DMS 273 (cell line): ENCODE data around the gene ZNF619.
"Not testable (repeated sequence)": the region's sequence is repeated elsewhere in the genome, so short reads cannot be mapped to it uniquely, and the experiment has no call there.

Experiments
- DNase-seq: peaks from one replicate; lab custom pipeline; 2025; ENCODE audit not compliant: unreplicated experiment; lab: John Stamatoyannopoulos, UW

ZNF619 gene

DNA sequence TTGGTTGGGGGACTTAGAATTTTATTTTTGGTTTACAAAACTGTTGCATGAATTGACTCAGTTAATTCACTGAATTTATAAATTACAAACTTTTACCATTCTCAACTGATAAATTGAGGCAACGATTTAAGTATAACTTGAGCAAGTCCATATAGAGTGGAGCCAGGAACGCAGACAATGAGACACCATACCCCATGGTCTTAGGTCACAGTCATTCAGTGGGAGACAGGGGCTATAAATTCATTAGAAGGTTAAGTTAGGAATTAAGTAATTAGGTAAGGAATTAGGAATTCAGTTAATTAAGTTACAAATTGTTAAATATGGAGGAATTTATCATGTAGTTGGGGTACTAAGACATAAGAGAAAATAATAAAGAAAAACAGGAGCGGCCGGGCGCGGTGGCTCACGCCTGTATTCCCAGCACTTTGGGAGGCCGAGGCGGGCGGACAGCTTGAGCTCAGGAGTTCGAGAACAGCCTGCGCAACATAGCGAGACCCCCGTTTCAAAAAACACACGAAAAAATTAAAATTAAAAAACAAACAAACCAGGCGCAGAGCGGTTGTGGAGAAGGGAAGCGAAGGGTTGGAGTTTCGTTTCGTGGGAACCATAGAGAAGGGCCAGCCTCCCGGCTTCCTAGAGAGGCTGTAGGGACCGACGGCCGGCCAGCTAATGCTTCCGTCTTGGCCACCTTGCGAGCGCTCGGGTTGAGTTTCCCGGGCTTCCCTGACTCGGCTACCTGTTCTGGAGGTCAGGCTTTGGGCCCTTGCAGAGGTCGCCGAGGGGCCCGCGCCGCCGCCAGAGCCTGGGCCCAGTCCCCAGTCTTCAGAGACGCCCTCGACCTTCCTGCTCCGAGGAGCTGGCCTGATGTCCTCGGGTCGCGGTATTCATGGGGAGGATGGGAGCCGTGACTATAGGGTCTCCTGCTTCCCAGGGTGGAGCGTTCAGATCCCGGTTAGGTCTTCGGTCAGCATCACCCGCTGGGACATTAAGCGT, at the start of gene ZNF619:
ZNF619 (plus strand) TSS at position 645 of the 993 bp plus-strand sequence. CDS start 858 bp downstream, outside the sequence.
- peak; percentile 71 for DNase-seq

DNA sequence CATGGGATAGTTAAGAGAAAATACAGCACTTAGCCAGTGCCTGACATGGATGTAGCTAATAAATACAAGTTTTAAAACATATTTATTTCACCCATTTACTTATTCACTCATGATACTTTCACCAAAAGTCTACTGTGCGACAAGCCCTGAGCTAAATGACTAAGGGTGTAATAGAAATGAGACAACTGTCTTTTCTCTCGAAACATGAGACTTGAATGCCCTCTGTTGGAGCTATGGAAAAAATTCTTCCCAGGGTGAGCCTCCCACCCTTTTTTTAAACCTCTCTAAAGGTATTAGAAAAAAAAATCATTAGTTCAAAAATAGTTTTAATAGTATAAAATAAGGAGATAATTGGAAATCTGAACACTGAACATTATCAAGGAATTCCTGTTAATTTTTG, 44.1 kb upstream of the ZNF619 start:
- peak; percentile 6 for DNase-seq

DNA sequence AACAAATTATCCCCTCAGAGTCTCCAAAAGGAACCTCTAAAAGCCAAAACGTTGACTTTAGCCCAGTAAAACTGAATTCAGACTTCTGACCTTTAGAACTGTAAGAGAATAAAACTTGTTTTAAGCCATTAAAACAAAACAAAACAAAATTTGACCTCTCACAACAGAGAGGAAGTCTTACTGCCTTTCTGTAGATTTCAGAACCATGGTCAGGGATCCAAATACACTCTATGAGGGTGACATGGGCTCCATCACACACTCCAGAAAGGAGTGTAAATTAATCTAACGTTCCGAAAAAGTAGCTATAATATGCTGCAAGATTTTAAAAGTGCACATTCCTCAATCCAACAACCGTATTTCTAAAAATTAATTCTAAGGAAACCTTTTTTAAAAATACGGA, 39.0 kb upstream of the ZNF619 start:
- no peak for DNase-seq

DNA sequence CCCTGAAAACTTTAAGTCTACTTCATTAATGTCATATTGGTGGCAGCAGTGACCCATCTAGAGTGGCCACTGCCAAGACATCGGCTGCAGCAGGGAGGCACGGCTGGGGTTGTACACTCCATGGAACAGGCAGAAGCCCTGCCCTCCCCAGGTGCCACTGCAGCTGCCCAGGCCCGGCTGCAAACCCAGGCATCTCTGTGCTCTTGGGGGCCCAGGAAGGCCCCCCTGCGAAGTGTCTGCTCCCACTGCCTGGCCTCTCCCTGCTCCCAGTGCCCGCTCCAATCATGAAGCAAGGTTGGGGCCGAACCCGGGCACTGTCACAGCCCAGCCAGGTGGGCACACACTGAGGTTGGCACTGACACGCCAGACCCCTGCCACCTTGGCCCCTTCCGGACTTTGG, 31.9 kb upstream of the ZNF619 start:
- no peak for DNase-seq

DNA sequence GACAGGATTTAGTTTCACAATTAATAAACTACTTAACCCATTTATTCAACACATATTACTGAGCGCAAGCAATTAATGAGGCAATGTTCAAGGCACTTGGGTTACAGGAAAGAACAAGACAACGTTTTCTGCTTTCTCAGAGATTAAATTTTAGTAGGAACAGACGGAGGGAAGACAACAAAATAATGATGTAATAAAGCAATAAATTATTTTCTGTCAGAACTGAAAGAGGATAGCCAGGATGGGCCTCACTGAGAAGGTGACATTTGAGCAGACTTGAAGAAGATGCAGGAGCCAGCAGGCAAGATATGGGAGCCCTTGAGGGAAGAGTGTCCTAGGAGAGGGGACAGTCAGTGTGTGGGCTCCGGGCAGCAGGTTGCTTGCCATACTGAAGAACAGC, 31.0 kb upstream of the ZNF619 start:
- no peak for DNase-seq

DNA sequence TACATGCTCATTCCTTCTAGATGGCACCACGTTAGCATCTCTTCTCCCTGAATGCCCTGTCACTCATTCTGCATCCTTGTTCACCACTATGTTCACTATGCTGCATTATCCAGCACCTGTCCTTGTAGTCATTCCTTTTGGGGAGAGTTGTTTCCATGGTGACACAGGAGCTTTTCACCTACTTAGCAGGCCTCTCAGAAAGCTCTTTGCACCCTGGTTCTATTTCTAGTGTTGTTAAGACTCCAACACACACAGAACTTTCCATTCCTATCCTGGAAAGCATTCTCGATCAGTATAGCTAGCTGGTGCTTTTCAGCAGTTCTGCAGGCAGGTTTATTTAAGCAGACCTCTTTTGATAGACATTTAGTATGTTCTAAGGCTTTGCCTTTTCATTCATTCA, 26.5 kb upstream of the ZNF619 start:
- DNase-seq, result no peak

DNA sequence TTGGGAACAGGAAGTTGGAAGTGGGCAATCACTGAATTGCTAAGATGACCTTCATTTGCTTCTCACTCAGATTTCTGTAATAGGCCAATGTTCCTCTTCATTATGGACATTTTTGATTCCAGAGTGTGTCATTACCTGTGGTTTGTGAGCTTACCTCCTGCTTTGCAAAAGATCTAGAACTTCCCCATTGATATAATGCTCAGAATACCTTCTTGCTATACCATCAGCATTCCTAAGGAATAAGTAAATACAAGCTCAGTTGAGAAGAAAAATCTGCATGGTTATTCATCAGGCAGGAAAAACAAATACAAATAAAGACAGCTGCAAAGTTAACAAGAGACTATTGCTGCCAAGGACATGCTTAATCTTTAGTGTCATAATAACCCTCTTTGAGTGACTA, 25.4 kb upstream of the ZNF619 start:
- no peak for DNase-seq

DNA sequence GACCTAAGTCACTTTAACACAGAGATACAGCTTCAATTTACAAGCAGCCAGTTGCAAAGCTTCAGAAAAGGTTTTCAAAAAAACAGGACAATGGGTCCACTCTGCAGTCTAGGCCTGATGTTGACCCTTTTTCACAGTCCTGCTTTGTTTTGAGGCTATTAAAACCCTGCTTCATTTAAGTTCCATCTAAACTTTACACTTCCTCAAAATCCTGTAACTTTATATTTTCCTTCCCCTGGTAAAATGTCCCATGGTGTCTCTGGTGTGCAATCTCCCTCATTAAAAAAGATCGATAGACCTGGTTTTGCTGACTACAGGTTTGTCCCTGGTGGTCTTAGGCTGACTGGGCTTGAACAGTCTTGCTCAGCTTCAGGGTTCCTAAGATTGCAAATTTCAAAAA, 24.9 kb upstream of the ZNF619 start:
- DNase-seq, result no peak

DNA sequence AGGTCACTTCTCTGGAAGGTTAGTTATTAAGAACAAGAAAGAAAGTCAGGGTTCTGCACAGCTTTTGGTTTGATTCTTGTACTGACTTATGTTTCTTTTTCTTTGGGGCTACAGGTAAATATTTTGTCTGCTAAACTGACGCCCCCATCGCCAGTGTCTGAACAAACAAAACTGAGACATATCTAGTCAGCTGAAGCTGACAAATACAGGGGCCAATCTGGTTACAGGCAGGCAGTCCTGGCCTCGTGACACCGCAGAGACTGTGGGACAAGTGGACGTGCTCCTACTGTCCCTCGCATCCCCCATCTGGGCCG, 24.4 kb upstream of the ZNF619 start:
- no peak for DNase-seq

DNA sequence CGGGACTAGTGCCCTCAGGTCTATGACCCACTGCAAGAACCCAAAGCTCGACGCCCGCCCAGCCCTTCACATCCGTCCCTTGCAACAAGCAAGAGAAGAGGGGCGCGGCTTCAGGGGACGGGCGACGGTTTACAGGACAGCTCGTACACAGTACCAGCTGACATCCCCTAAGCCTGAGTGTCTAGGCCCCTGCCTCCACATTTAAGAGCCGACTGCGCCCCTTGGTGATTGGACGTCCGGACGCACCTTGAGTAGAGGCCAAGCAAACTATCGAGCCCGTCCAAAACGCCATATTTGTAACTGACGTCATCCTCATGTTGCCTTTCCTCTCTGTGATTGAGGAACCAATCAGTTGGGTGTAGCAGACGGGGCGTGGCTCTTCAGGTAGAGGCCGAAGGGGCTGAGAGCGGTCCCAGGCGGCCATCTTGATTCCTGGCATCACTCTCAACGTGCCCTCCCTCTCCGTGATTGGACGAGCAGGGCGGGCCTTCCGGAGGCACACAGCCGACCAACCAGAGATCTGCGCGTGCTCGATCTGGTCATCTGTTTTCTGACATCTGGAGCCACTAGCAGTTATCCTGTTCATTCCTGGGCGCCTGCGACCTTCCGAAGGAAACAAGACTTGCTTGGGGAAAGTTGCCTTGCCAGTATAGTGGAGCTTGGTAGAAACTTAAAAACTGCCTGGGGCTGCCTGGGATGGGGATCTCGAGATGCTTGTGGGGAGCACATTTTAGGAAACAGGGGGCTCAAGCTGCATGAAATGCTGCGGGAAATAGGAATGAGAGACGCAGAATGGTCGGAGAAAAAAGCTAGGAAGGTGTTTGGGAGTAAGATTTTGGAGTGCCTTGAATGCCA, 23.8 kb upstream of the ZNF619 start:
- DNase-seq, result peak; percentile 98

DNA sequence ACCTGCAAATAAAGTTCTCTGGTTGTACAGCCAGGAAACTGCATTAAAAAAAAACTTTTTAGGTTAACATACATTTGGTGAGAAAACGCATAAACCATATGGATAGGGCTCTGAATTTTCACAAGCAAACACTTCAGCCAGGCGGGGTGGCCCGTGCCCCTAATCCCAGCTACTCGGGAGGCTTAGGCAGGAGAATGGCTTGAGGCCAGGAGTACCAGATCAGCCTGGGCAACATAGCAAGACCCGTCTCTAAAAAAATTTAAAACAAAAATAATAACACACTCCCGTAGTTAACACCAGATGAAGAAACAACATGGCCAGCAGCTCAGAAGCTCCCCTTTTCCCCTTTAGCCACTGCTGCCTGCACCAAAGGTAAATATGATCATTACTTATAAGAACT, 23.0 kb upstream of the ZNF619 start:
- no peak for DNase-seq

DNA sequence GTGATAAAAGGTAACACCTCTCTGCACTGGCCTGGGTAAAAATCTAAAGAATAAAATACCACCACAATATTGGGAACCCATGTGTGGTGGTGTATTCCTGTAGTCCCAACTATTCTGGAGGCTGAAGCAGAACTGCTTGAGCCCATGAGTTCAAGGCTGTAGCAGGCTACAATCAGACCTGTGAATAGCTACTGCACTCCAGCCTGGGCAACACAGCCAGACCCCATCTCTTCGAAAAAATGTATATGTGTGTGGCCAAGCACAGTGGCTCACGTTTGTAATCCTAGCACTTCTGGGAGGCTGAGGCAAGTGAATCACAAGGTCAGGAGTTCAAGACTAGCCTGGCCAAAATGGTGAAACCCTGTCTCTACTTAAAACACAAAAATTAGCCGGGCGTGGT, 21.6 kb upstream of the ZNF619 start:
- DNase-seq, result no peak

DNA sequence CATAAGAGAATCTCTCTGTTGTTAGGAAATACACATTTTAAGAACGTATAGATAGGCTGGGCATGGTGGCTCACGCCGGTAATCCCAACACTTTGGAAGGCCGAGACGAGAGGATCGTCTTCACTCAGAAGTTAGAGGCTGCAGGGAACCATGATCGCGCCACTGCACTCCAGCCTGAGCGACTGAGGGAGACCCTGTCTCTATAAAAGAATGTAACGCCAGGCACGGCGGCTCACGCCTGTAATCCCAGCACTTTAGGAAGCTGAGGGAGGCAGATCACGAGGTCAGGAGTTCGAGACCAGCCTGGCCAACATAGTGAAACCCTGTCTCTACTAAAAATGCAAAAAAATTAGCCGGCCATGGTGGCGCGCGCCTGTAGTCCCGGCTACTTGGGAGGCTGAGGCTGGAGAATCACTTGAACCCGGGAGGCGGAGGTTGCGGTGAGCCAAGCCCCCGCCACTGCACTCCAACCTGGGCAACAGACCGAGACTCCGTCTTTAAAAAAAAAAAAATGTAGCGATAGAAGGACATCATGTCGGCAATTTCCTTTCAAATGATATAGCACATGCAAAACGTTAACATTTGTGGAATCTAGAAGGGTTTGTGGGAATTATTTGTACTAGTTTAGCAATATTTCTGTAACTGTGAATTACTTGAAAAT, 20.5 kb upstream of the ZNF619 start:
- no peak for DNase-seq

DNA sequence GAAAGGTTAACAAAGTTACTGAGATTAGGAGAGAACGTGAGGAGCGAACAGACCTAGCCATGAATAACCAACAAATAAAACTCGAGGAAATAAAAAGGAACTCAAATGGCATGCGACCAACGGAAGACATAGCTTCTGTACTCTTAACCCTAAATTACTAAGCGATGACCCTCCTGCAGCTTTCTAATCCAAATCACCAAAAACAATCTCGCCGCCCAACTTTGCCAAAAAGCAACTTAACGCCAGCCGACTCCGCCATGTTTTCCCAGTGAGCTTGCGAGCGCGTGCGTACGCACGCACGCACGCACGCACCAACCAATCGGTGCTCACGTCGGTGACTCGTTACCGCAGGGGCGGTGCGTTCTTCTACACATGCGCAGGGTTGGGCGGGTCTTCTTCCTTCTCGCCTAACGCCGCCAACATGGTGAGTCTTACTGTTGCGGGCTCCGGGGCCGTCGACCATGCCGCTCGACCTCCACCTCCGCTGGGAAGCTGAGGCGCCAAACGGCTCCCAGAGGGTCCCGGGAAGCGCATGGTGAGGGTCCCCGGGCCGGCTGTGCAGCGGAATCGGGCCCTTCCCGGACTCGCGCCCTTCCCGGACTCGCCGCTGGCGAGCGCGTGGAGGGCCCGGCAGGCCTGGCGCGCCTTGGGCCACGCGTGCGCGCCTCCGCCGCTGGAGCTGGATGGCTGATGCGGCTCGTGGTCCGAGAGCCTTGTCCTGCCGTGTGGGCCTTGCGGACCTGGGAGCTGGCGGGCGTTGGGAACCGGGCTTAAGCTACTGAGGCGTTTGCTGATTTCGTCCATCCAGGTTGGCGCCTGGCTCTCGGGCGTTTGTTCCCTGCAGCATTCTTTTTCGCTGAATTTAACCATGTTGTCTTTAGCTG, 19.7 kb upstream of the ZNF619 start, which contains the start of gene RPL14:
RPL14 (plus strand) TSS at position 400 of the 884 bp plus-strand sequence; CDS start at position 533, 133 bp downstream.
- peak; percentile 97 for DNase-seq

DNA sequence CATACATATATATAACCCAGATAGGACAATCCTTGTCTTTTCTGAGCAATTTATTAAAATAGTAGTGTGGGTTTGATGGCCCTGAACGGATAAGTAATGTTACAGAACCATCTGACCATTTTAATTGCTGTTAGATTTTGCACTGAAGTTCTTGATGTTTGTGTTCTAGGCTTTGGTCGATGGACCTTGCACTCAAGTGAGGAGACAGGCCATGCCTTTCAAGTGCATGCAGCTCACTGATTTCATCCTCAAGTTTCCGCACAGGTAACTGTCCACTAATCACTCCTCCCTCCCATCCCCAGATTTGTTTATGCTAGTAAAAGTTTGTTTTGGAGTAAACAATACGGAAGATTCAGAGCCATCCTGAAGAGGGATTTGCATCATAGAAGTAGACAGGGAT, 18.4 kb upstream of the ZNF619 start:
- no peak for DNase-seq

DNA sequence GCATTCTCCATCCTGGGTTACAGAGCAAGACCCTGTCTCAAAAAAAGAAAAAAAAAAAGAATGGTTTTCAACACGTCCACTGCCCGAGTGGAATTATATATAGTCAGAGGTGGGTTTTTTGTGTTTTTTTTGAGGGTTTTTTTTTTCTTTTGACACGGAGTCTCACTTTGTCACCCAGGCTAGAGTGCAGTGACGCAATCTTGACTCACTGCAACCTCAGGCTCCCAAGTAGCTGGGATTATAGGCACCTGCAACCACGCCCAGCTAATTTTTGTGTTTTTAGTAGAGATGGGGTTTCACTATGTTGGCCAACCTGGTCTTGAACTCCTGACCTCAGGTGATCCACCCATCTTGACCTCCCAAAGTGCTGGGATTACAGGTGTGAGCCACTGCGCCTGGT, 16.4 kb upstream of the ZNF619 start:
- DNase-seq, result not testable (repeated sequence)

DNA sequence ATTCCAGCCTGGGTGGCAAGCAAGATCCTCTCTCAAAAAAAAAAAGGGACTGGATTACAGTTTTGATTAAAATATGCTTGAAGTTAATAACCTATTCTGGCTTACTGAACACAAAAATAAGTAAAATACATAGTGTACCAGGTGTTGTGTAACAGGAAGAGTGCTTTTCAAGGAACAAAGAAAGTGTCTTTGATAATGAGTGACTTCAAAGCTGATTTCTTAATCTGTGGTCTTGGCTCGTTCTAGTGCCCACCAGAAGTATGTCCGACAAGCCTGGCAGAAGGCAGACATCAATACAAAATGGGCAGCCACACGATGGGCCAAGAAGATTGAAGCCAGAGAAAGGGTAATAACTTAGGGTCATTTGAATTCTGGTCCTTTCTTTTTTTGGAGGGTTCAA, 15.8 kb upstream of the ZNF619 start:
- DNase-seq, result no peak

DNA sequence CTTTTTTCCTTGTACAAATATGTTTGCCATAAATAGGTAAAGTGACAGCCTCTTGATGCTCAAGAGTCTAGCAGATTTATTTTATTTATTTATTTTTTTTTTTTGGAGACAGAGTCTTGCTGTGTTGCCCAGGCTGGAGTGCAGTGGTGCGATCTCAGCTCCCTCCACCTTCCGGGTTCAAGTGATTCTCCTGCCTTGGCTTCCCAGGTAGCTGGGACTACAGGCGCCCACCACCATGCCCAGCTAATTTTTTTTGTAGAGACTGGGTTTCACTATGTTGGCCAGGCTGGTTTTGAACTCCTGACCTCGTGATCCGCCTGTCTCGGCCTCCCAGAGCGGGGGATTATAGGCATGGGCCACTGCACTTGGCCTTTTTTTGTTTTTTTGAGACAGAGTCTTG, 14.1 kb upstream of the ZNF619 start:
- DNase-seq, result not testable (repeated sequence)

DNA sequence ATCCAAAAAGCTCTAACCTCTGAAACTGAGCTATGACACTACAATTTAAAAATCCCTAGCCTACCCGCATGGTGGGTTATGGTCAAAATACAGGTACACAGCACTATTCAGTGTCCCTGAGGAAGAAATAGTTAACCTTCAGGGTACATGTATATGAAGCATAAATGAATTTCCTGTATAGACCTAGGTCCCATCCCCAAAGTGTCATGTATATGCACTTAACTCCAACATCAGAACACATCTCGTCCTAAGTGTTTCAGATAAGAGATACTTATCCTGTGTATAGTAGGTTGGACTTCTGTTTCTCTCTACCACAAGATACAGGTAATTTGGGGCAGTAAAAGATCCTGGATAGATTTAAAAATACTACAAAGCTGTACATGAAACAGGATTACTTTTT, 13.3 kb upstream of the ZNF619 start:
- DNase-seq, result peak; percentile 10

DNA sequence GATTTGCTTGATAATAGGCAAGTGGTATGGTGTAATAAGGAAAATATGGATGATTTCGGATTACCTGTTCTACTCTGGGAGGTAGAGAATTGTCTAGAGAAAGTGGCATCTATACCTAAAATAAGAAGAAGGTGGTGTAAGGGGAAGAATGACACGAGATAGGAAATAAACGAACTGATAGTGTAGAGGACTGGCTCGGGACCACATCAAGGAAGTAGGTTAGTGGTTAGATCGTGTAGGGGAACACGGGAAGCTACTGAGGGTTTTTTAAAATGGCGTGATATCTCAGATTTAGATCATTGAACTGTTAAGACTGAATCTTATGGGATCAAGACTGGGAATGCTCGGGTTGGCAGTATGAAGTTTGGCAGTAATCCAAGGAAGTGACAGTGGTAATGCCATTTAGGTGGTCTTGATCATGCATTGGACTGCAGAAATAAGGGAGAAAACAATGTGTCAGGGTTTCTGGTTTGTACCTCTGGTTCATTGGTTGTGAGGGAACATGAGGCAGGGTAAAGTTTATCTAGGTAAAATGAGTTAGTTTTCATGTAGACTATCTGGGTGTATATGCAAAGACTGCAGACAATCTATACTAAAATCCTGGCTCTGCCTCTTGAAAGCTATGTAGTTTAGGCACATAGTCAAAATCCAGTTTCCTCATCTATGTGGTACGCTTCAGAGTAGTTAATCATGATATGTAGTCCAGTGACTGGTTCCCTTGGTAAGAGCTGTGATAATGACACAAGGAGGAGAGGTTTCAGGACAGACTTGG, 12.4 kb upstream of the ZNF619 start:
- peak; percentile 35 for DNase-seq
